Hepatic stellate cell (primary cell): ENCODE results near the gene MFN2.
"Not testable (repeated sequence)": the region's sequence is repeated elsewhere in the genome, so short reads cannot be mapped to it uniquely, and the experiment has no call there.

Experiments
- DNase-seq: peaks from one replicate; pipeline ENCODE4 v3.0.0; 2011; ENCODE audit warnings: low spot score

The MFN2 gene

DNA sequence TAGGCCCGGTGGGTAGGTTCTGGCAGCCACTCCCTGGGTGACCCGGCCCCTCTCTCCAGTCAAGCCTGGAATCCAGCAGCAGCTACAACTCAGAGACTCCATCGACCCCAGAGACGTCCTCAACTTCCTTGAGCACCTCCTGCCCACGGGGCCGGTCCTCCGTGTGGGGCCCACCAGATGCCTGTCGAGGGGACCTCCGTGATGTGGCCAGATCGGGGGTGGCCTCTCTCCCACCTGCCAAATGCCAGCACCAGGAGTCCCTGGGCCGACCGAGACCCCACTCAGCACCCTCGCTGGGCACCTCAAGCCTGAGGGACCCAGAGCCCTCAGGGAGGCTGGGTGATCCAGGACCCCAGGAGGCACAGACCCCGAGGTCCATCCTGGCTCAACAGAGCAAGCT is 41.8 kb downstream of the MFN2 start:
- DNase-seq, result no peak

- no peak for DNase-seq
These were observed 46.3 kb downstream of the MFN2 start for GRCh38 chr1:12026586-12026985.

DNA sequence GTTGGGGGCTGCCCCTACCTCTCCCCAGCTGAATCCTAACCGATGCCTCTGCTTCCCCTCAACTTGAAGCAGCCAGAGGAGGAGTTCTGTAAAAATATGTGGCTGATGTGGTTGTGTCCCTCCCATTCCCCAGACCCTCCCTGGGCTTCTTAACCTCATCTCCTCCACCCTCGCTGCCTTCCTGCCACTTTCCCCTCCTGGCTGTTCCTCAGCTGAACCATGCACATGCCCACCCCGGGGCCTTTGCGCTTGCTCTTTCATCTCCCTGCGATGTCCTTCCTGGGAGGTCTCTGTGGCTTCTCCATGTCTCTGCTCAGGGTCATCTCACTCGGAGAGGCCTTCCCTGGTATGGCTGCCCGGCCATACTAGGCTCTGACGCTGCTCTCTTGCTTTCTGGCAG is 48.0 kb downstream of the MFN2 start:
- no peak for DNase-seq

GRCh38 chr1:12028957-12029511 is 48.8 kb downstream of the MFN2 start:
- no peak for DNase-seq

DNA sequence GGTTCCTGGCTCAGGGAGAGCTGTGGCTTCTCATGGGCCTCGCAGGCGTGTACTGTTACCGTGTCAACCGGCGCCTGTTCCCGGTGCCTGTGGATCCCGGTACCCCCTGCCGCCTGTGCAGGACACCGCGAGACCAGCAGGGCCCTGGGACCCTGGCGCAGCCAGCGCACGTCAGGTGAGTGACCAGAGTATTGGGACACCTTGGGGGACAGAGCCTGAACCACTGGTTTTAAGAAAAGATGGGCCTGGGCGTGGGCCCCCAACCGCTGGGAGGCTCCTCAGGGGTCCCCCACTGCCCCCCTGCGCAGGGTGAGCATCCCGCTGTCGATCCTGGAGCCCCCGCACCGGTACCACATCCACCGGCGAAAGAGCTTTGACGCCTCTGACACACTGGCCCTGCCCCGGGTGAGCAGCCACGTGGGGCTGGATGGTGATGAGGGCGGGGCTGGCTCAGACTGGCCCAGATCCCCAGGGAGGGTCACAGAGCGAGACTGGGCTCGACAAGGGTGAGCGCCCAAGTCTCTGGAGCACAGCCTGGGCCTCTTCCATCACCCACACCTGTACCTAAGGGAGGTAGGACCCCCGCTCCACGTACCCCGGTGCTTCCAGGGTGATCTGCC is 49.6 kb downstream of the MFN2 start:
- no peak for DNase-seq

GRCh38 chr1:12031039-12031980 is 51.1 kb downstream of the MFN2 start:
- peak; percentile 70 for DNase-seq

DNA sequence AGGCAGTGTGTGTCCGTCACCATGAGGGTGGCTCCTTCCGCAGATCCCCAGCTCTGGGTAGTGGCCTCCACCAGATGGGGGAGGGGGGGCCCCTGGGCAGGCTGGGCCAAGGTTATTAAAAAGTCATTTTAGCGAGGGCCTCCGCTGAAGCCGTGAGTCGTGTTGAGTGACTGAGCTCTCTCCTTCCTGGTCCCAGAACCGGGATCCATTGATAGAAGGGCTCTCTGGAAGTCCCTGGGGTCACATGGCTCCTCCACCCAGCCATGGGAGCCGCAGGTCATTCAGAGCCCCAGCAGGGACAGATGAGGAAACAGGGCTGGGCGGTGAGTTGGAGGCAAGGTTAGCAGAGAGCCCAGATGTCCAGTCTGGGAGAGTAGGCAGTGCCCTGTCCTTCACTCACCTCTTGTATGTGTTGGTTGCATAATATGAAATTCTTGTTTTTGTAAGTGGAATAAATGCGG is 51.9 kb downstream of the MFN2 start:
- DNase-seq, result no peak

DNA sequence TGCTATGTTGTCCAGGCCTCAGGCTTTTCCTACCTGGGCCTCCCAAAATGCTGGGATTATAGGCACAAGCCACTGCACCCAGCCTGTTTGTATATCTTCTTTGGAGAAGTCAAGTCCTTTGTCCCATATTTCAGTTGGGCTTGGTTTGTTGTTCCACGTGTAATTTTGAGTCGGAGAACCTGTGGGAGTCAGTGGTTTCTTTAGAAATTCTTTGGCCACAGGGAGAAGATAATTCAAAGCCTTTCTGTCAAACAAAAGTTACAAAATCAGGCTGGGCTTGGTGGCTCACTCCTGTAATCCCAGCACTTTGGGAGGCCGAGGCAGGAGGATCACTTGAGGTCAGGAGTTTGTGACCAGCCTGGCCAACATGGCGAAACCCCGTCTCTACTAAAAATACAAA is 53.2 kb downstream of the MFN2 start:
- DNase-seq, result not testable (repeated sequence)

DNA sequence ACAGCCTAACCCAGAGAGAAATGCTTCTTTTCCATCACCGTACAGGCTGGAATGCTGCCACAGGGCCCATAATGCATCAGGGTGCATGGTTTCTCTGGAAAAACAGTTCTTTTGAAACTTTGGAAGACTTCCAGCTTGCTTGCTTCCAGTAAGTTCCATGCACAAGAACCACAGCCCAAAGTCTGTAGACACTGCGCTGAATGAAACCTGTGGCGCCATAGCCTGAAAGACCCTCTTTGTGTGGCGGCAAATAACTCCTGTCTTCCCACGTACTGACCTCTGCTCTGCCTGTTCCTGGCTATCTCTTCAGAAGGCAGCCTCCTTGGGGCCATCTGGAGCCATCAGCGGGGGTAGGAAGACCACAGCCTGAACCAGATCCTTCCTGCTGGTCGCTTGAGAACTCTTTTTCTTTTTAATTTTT is 54.1 kb downstream of the MFN2 start:
- DNase-seq, result peak; percentile 41

GRCh38 chr1:12035312-12035711 is 55.1 kb downstream of the MFN2 start:
- DNase-seq, result no peak

DNA sequence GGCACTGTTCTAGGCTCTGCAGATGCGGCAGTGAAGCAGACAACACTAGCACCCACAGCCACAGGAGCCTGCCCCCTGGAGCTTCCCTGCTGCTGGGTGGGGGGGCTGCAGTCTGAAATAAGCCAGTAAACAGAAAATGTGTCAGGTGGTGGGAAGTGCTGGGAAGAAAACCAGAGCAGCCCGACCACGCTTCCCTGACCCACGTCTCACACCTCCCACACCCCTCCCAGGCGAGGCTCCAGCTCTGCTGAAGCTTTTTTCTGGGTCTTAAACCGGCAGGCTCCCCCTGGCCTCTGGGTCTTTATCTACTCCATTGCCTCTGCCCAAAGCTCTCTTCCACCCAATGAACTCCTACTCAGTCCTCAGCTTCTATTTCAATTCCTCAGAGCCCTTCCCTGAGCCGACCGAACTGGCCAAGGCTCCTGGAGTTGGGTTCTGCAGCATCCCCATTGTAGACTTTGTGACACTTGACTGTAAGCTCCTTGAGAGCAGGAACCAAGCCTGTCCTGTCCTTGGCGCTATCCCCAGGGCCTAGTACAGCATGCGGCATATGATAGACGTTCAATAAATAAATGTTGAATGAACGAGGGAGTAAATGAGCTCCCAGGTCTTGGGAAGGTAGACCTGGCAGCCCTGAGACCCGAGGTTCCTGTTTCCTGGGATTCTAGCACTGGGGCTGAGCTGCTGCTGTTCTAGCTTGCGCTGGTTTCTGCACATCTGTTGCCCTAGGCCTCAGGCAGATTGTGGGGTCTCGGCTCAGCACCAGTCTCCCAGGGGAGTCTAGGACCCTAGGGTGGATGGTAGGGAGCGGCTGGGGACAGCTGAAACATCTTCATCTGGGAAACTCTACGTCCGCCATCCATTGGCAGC is 57.5 kb downstream of the MFN2 start:
- no peak for DNase-seq

- DNase-seq, result no peak
These were observed 58.3 kb downstream of the MFN2 start for GRCh38 chr1:12038356-12039163.

DNA sequence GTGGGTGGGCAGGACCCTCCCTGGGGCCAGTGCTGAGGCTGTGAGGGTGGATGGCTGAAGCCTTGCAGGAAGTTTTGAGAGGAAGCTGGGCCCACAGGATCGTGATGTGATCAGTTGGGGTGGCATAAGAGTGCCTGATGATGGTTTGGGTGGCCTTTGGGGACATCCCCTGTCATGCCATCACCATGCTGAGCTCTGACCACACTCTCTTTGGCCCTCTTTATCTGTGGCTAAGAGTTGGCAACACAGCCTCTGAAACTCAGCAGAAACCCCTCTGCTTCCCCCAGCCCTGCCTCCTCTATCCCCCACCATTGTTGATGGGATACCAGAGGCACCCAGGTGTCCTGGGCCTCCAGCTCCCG is 58.9 kb downstream of the MFN2 start:
- no peak for DNase-seq

DNA sequence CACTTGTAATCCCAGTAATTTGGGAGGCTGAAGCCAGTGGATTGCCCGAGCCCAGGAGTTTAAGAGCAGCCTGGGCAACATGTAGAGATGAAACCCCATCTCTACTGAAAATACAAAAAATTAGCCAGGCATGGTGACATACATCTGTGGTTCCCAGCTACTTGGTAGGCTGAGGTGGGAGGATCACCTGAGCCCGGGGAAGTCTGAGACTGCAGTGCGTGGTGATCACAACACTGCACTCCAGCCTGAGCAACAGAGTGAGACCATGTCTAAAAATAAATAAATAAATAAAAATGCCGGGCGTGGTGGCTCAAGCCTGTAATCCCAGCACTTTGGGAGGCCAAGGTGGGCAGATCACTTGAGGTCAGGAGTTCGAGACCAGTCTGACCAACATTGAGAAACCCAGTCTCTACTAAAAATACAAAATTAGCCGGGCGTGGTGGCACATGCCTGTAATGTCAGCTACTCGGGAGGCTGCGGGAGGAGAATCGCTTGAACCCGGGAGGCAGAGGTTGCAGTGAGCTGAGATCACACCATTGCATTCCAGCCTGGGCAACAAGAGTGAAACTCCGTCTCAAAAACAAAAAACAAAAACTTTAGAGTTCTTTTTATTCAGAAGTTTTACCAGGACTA is 59.7 kb downstream of the MFN2 start:
- not testable (repeated sequence) for DNase-seq

GRCh38 chr1:12040457-12041051 is 60.3 kb downstream of the MFN2 start:
- DNase-seq, result peak; percentile 70

GRCh38 chr1:12044187-12044877 is 64.1 kb downstream of the MFN2 start:
- not testable (repeated sequence) for DNase-seq

DNA sequence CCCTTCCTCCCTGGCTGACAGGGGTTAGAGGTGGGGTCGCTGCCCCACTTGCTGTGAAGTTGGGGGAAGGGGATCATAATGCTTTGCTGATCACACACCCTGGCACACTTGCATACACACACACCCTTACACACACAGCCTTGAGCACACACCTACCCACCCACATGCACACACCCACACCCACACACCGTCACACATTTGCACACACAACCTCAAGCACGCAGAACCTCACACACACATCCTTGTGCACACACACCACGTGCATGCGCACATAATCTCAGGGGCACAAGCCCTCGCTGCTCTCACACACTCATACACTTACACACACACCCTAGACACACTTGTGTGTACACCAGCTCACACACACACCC is 66.5 kb downstream of the MFN2 start:
- no peak for DNase-seq

GRCh38 chr1:12047120-12047876 is 67.1 kb downstream of the MFN2 start:
- DNase-seq, result no peak

DNA sequence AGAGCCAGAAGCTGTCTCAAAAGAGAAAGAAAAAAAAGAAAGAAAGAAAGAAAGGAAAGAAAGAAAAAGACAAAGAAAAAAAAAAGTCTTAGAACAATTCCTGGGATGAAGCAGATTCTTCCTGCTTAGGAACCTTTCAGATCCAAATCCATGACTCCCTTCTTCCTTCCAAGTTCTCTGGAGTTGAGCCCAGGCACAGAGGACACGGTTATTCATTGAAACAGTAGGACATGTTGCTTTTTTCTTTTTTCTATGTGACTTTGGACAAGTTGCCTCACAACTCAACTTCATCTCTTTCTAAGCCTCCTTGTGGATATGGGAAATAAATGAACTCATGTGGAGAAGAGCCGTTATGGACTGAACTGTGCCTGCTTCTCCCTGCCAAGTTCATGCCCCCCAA is 68.1 kb downstream of the MFN2 start:
- DNase-seq, result no peak
